Astrocyte (in vitro differentiated cells and primary cell): ENCODE data around the gene ADRA2C.

ENCODE experiments used
- EZH2 ChIP-seq: IDR thresholded peaks from 2 replicates; pipeline ENCODE4 v1.6.1; 2012; ENCODE audit warnings: mild to moderate bottlenecking, low read length, inconsistent platforms; ENCODE audit not compliant: insufficient read depth
- TF ChIP-seq, protein P1 (sequence below): IDR thresholded peaks from 2 replicates; pipeline ENCODE4 v1.5.1; 2011; ENCODE audit warnings: low read depth, mild to moderate bottlenecking, inconsistent platforms, low read length, moderate library complexity; ENCODE audit not compliant: insufficient read depth

DNA sequence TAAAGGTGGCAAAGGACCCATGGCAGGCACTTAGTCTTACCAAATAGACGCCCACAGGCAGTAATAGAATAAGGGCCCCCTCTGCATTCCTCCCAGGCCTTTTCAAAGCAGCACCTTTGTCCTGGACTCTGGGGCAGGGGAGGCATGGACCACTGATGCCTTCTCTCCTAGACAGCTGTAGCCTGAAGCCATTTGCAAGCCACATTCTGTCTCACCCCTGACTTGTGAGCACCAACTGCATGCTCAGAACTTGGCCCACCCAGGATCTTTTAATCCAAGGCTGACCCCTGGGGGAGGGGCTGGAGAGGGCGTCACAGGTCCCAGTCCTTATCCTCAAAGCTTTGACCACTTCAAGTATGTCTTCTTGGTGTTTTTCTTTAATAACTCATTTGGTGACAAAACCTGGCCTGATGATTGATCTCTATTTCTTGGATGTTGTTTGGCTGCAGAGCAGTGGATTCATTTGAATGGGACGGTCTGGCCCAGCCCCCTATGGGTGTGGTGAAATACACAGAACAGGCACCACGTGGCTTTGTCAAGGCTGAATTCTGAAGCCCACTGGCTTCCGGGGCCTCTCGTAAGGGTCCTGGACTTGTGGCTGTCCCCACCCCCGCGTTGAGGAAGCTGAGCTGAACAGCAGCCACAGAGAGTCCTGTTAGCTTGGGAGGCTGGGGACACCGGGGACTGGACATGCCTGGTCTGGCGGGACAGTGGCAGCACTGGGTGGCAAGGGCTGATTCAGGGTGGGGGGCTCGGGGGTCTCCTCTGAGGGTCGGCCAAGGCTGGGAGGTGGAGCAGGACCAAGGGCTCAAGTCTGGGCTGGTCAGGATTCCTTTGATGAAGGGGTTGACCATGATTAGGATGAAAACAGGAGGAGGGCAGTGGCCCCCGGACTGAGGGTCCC lies 36.6 kb downstream of the ADRA2C start:
- TF ChIP-seq, protein P1, sequence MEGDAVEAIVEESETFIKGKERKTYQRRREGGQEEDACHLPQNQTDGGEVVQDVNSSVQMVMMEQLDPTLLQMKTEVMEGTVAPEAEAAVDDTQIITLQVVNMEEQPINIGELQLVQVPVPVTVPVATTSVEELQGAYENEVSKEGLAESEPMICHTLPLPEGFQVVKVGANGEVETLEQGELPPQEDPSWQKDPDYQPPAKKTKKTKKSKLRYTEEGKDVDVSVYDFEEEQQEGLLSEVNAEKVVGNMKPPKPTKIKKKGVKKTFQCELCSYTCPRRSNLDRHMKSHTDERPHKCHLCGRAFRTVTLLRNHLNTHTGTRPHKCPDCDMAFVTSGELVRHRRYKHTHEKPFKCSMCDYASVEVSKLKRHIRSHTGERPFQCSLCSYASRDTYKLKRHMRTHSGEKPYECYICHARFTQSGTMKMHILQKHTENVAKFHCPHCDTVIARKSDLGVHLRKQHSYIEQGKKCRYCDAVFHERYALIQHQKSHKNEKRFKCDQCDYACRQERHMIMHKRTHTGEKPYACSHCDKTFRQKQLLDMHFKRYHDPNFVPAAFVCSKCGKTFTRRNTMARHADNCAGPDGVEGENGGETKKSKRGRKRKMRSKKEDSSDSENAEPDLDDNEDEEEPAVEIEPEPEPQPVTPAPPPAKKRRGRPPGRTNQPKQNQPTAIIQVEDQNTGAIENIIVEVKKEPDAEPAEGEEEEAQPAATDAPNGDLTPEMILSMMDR: no peak
- TF ChIP-seq EZH2: no peak
